ENCODE measurements around the gene NREP.

Gene NREP

DNA sequence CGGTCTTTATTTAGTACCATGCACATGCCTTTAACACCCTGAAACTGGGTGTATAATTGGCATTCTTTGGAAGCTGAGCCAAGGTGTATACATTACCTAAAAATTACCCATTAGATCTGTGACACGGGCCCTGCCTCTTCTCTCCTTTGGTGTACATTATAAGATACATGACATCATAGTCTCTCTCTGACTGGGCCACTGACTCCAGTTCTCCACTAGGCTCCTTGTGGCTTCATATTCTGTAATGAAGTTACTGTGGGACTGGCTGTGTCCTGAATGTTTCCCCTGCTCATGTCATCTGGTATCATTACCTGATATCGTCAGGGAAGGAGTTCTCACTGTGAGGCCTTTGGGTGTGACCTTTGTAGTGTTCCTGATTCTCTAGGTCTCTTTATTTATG lies 65.5 kb downstream of the NREP start:
- DNase-seq, result no peak

- DNase-seq, result no peak
Observed at GRCh38 chr5:111689357-111689935, 67.5 kb downstream of the NREP start.

DNA sequence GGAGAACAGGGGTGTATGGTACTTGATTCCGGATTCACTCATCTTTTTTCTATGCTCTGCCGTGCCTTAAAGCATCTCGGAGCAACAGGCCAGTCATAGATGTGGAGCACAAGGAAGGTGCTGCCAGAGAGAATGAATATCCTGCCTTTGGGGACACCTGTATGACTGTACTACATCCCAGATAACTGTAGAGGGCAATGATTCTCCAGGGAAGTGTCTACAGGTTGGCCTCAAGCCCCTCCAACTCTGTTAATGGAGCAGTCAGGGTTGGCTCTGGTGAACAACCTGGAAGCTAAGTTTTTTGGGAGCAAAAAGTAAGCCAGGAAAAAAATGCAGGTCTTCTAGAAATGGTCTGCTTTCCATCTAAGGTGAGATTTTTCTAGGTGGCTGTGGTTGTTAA lies 71.0 kb downstream of the NREP start:
- no peak for DNase-seq

DNA sequence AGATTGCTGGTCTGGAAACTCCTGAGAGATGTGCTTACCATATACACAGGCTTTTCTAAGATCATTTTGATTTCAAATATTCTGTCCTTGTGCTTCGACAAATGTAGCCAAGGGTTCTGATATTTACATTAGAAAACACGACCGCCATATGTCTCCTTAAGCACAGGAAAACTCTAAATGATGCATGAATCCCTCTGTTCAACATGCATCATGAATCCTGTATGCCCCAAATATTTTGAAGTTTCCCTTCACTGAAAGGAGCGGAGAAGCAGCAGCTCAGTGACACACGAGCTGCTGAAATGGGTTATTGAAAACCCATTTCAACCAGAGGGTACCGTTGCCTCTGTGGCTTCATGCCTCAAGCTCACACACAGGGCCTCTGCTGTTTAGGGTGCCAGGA lies 74.4 kb downstream of the NREP start:
- no peak for DNase-seq

DNA sequence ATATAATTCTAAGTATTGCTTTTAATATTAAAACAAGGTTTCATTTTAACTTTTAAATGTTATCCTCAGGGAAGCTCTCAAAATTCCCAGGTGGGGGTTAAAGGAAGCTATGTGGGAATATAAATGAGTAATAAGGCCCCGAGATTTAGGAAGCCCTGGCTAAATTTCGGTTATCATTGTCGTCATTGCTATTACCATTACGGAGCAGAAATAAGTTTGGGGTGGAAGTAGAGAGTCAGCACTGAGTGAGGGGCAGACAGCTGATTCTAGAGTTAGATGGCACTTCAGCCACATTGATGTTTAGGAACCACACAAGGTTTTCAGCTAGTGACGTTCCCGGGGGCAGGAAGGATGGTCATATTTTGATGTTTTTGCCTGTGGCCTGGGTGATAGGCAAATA lies 74.9 kb downstream of the NREP start:
- DNase-seq, result no peak

DNA sequence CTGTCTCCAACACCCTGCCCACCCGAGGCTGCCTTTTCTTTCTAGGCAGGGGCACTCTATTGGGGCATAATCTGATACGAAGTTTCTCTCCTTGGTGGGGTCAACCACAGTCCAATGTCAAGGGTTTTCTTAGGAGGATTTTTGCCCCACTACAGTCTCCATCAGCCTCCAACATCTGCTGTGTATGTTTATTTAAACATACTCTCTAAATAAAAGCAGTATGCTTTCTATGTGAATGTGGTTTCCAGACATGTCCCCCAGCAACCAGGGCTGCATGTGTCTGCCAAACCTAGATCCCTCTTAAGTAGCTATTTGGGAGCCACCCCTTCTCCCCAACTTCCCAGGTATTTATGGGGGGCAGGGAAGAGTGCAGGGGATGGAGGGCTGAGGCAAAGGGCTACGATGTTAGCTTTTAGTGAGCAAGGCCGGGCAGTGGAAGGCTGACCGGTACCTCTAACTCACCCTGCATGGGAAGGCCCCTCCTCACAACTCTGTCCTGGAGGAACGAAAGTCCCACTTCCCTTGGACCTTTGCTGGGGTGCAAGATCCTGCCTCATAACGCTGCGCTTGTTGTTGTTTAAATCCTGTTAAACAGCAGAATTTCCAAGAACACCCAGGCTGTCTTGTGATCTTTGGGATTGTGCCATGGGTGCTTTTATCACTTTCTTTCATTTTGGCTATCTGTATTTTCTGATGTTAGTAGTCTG lies 75.4 kb downstream of the NREP start:
- no peak for DNase-seq

DNA sequence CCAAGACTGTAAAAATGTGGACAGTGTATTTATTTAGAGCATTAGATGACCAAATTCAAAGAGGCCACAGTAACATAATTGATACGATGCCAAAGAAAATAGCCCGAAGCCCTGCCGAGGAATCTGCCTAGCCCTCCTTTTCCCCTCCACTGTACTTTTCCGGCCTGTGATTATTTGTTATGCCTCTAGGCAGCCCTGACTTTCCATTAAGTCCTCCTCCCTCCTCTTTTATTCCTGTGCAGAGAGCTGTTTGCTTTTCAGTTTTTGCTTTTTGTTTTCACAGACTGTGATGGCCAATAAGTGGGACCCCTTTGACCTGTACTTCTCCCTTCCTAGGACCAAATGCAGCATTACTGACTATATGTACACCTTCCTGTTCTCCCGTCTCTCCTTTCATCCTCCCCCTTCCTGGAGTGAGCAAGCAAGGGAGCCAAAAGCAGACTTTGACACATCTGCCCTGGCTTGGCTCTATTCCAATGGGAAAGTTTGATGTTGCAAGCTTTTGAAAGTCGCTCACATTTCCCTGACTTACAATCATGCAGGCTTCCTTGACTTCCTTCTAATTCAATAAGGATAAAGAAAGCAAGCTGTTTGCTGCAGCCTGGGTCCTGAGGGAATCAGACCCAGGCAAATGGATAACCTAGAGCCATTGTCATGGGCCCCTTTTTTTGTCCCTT lies 76.1 kb downstream of the NREP start:
- DNase-seq, result no peak

DNA sequence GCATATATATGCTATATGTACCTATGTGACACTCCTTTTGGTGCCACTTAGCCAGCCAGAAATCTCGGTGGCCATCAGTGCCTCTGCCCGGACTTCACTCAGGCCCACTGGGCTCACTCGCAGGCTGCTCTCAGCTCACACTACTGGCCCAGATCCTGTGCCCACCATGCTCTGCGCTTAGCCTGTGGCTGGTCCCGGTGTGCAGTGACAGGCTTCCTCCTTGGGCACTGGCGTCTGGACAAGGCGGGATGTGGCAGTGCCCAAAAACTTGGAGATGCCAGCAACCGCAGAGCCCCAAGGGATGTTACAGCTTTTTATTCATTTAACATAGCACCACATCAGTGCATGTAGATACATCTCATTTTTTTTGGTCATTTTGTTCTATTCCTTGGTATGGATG lies 77.4 kb downstream of the NREP start:
- DNase-seq, result no peak
